ENCODE measurements around the gene KLHL5. TPM values are rescaled to one million over a fixed set of nuclear protein-coding genes. Genes with fewer than 3 reads are reported as not detected.

KLHL5 gene
- total RNA-seq, 1 donor from 2014 or later, result 44.8 TPM

DNA sequence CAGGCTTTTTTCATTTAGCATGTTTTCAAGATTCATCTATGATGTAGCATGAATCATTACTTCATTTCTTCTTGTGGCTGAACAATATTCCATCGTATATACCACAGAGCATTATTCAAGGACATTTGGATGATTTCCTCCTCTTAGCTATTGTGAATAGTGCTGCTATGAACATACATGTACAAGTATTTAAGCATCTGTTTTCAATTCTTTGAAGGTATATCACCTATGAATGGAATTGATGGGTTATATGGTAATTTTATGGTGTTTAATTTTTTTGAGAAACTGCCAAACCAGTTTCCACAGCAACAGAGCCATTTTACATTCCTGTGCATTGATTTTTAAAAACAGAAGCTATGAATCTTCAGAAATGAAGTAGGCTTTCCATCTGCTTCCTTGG lies 84.2 kb downstream of the KLHL5 start:
- no peak overlapping the region for H3K27ac Mint-ChIP-seq
- no peaks in the 10 kb centered on the region for H3K4me1 Mint-ChIP-seq (ENCODE audit: low read depth)
- H3K9me3 Mint-ChIP-seq (ENCODE audit: low read depth), result no peaks in the 10 kb centered on the region
- TF ChIP-seq, protein P1, sequence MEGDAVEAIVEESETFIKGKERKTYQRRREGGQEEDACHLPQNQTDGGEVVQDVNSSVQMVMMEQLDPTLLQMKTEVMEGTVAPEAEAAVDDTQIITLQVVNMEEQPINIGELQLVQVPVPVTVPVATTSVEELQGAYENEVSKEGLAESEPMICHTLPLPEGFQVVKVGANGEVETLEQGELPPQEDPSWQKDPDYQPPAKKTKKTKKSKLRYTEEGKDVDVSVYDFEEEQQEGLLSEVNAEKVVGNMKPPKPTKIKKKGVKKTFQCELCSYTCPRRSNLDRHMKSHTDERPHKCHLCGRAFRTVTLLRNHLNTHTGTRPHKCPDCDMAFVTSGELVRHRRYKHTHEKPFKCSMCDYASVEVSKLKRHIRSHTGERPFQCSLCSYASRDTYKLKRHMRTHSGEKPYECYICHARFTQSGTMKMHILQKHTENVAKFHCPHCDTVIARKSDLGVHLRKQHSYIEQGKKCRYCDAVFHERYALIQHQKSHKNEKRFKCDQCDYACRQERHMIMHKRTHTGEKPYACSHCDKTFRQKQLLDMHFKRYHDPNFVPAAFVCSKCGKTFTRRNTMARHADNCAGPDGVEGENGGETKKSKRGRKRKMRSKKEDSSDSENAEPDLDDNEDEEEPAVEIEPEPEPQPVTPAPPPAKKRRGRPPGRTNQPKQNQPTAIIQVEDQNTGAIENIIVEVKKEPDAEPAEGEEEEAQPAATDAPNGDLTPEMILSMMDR (IDR thresholded peaks at IDR 0.05; ENCODE audit: unreplicated experiment), result no peak
- no peaks in the 10 kb centered on the region for H3K27me3 Mint-ChIP-seq
- no peak for DNase-seq (ENCODE audit: low spot score, unreplicated experiment)
- no peak overlapping the region for H3K4me3 Mint-ChIP-seq (ENCODE audit: low read depth)
- H3K36me3 Mint-ChIP-seq (ENCODE audit: insufficient read depth), result peaks cover 2% of the 10 kb centered on the region

DNA sequence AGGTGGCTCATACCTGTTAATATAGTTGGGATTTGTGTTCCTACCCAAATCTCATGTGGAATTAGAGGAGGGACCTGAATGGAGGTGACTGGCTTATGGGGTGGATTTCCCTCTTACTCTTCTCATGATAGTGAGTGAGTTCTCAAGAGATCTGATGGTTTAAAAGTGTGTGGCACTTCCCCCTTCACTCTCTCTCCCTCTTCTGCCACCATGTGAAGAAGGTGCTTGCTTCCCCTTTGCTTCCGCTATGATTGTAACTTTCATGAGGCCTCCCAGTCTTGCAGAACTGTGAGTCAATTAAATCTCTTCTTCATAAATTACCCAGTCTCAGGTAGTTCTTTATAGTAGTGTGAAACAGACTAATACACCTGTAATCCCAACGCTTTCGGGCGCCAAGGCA lies 92.0 kb downstream of the KLHL5 start:
- H3K27me3 Mint-ChIP-seq, result no peaks in the 10 kb centered on the region
- TF ChIP-seq, protein P1 (IDR thresholded peaks at IDR 0.05; ENCODE audit: unreplicated experiment), result no peak
- H3K4me3 Mint-ChIP-seq (ENCODE audit: low read depth), result no peak overlapping the region
- H3K4me1 Mint-ChIP-seq (ENCODE audit: low read depth), result no peaks in the 10 kb centered on the region
- no peak for DNase-seq (ENCODE audit: low spot score, unreplicated experiment)
- no peaks in the 10 kb centered on the region for H3K36me3 Mint-ChIP-seq (ENCODE audit: insufficient read depth)
- no peak overlapping the region for H3K27ac Mint-ChIP-seq
- H3K9me3 Mint-ChIP-seq (ENCODE audit: low read depth), result no peaks in the 10 kb centered on the region

DNA sequence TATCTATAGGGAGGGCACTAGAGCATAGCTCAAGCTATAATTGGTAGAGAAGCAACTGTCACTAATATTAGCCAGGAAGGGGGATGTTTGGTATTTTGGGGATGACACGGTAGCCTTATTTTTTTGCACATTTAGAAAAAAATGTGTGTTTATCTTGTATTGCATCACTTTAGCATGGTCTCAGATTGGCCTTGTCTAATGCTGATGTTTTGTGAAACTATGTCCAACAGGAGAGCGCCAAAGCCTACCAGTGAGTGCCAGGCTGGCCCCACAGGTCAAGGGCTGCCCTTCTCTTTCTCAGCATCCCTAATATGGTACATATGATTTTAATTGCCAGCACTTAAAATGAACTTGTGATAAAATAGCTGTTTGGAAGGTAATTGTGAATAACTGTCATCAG lies 95.5 kb downstream of the KLHL5 start:
- Mint-ChIP-seq H3K27ac (peak overlapping the region; percentile 20), H3K27me3 (no peaks in the 10 kb centered on the region), H3K36me3 (ENCODE audit: insufficient read depth) (no peaks in the 10 kb centered on the region), H3K9me3 (ENCODE audit: low read depth) (no peaks in the 10 kb centered on the region), H3K4me1 (ENCODE audit: low read depth) (no peaks in the 10 kb centered on the region), H3K4me3 (ENCODE audit: low read depth) (no peak overlapping the region)
- DNase-seq (ENCODE audit: low spot score, unreplicated experiment), result no peak
- TF ChIP-seq, protein P1 (IDR thresholded peaks at IDR 0.05; ENCODE audit: unreplicated experiment), result no peak

DNA sequence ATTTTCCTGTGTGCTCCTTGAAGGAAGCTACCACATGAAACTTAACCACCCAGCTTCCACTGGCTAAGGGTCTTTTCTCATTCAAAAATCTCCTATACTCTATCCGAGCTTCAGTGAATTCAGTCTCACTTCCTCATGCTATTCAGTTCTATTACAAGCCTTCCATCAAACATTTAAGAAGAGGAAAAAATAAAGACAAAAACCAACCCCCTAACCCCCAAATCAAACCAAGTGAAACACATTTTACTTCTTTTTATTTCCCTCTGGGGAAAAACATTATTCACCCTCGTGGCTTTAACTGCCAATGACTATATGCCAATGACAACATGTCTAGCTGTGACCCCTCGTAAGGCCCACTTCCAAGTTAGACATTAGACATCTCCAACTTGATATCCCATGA lies 104.1 kb downstream of the KLHL5 start:
- DNase-seq (ENCODE audit: low spot score, unreplicated experiment), result no peak
- no peak overlapping the region for H3K27ac Mint-ChIP-seq
- no peak overlapping the region for H3K4me3 Mint-ChIP-seq (ENCODE audit: low read depth)
- H3K4me1 Mint-ChIP-seq (ENCODE audit: low read depth), result no peaks in the 10 kb centered on the region
- H3K36me3 Mint-ChIP-seq (ENCODE audit: insufficient read depth), result no peaks in the 10 kb centered on the region
- TF ChIP-seq, protein P1 (IDR thresholded peaks at IDR 0.05; ENCODE audit: unreplicated experiment), result no peak
- peaks cover 5% of the 10 kb centered on the region for H3K9me3 Mint-ChIP-seq (ENCODE audit: low read depth)
- no peaks in the 10 kb centered on the region for H3K27me3 Mint-ChIP-seq

DNA sequence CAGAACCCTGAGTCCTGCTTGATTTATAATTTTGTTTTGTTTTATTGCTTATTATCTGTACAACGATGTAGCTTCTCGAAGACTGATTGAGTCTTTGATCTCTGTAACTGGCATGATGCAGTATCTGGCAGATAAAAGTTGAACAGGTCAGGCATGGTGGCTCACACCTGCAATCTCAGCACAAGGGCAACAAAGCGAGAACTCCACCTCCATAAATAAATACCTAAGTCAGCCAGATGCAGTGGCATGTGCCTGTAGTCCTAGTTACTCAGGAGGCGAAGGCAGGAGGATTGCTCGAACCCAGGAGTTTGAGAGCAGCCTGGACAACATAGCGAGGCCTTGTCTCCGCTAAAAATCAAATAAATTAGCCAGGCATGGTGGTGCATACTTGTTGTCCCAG lies 104.6 kb downstream of the KLHL5 start:
- Mint-ChIP-seq H3K27ac (no peak overlapping the region), H3K4me1 (ENCODE audit: low read depth) (no peaks in the 10 kb centered on the region)
- no peak for DNase-seq (ENCODE audit: low spot score, unreplicated experiment)

More for the DNA sequence above, 104.6 kb downstream of the KLHL5 start:
- Mint-ChIP-seq H3K4me3 (ENCODE audit: low read depth) (no peak overlapping the region), H3K9me3 (ENCODE audit: low read depth) (peaks cover 8% of the 10 kb centered on the region), H3K36me3 (ENCODE audit: insufficient read depth) (no peaks in the 10 kb centered on the region), H3K27me3 (no peaks in the 10 kb centered on the region)
- TF ChIP-seq, protein P1 (IDR thresholded peaks at IDR 0.05; ENCODE audit: unreplicated experiment), result no peak

Data from progenitor cell of endocrine pancreas (in vitro differentiated cells).